ENCODE data around the gene CDH13. TPM values are rescaled to one million over a fixed set of nuclear protein-coding genes. Genes with fewer than 3 reads are reported as not detected.

CDH13 gene
- total and polyA plus RNA-seq, 2 experiments from 2014 or later, result 2.9 to 4.8 TPM

DNA sequence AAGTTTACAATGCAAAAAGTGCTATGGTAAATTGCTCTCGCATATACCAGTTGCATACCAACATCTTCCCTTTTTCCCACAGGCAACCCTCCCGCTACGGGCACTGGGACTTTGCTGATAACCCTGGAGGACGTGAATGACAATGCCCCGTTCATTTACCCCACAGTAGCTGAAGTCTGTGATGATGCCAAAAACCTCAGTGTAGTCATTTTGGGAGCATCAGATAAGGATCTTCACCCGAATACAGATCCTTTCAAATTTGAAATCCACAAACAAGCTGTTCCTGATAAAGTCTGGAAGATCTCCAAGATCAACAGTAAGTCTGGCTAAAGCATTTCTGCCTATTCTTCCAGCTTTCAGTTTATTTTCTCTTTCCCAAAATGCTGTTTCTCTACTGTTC is 1153.1 kb downstream of the CDH13 start:
- DNase-seq (ENCODE audit: low read depth in 1 of 2, low spot score in 1 of 2), result peak in 1 of 2 donors; percentile 56
- H3K4me1 ChIP-seq (ENCODE audit: low read depth), result no peaks in the 10 kb centered on the region
- no peaks in the 10 kb centered on the region for H3K27me3 ChIP-seq
- TF ChIP-seq, protein P1, sequence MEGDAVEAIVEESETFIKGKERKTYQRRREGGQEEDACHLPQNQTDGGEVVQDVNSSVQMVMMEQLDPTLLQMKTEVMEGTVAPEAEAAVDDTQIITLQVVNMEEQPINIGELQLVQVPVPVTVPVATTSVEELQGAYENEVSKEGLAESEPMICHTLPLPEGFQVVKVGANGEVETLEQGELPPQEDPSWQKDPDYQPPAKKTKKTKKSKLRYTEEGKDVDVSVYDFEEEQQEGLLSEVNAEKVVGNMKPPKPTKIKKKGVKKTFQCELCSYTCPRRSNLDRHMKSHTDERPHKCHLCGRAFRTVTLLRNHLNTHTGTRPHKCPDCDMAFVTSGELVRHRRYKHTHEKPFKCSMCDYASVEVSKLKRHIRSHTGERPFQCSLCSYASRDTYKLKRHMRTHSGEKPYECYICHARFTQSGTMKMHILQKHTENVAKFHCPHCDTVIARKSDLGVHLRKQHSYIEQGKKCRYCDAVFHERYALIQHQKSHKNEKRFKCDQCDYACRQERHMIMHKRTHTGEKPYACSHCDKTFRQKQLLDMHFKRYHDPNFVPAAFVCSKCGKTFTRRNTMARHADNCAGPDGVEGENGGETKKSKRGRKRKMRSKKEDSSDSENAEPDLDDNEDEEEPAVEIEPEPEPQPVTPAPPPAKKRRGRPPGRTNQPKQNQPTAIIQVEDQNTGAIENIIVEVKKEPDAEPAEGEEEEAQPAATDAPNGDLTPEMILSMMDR (IDR thresholded peaks at IDR 0.05; ENCODE audit: low read depth, low read length), result no peak
- H3K27ac ChIP-seq, result no peak overlapping the region
- no peaks in the 10 kb centered on the region for H3K36me3 ChIP-seq
- no peaks in the 10 kb centered on the region for H3K9me3 ChIP-seq (ENCODE audit: low read depth)
- no peak overlapping the region for H3K4me3 ChIP-seq

DNA sequence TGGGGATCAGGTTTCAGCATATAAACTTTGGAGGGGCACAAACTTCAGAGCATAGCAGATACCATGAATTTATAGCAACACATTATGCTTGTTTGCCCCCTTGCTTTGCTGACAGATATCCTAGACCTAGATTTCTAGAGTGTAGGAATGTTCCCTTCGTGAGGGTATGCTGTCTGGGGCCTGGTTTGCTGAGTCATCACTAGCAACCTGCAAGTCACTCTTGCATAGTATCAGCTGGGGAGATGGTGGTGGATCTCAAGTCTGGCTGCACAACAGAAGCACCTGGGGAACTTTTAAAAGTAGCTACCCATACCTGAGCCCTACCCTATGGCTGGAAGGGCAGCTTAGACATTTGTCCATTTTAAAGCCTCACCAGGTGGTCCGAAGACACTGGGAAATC is 1158.7 kb downstream of the CDH13 start:
- no peaks in the 10 kb centered on the region for H3K36me3 ChIP-seq
- DNase-seq (ENCODE audit: low read depth in 1 of 2, low spot score in 1 of 2), result no peak
- no peaks in the 10 kb centered on the region for H3K27me3 ChIP-seq
- no peak overlapping the region for H3K27ac ChIP-seq
- no peak overlapping the region for H3K4me3 ChIP-seq
- H3K9me3 ChIP-seq (ENCODE audit: low read depth), result no peaks in the 10 kb centered on the region
- no peaks in the 10 kb centered on the region for H3K4me1 ChIP-seq (ENCODE audit: low read depth)
- TF ChIP-seq, protein P1 (IDR thresholded peaks at IDR 0.05; ENCODE audit: low read depth, low read length), result no peak

DNA sequence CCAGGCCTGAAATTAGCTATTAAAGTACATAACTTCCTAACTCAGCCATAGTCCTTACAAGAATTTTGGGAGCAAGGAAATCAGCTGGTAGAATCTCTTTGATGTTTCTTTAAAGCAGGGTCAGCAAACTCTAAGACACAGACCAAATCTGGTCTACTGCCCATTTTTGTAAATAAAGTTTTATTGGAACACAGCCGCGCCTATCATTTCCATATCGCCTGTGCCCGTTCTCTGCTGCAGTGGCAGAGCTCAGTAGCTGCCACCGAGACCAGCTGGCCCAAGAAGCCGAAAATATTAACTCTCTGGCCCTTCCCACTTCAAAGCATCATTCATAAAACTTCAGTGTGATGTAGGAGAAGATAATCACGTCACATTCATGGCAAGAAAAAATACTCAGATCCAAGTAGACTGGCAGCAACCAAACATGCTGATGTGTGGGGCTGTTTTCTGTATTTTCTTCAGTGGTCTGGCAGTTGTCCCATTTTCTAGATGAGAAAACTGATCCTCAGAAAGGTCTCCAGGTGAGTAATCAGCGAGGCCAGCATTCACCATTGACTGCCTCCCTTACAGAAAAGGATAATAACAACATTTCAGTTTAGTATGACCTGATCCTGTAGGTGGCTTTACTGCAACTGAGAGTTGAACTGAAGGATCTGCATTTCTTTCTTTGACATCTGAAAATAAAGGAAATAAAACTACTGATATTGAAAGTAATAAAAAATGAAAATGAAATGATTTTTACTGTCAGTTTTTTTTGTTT is 1163.1 kb downstream of the CDH13 start:
- Histone ChIP-seq H3K36me3 (no peaks in the 10 kb centered on the region), H3K27me3 (no peaks in the 10 kb centered on the region), H3K4me1 (ENCODE audit: low read depth) (no peaks in the 10 kb centered on the region), H3K9me3 (ENCODE audit: low read depth) (no peaks in the 10 kb centered on the region), H3K4me3 (no peak overlapping the region), H3K27ac (no peak overlapping the region)
- TF ChIP-seq, protein P1 (IDR thresholded peaks at IDR 0.05; ENCODE audit: low read depth, low read length), result no peak
- DNase-seq (ENCODE audit: low read depth in 1 of 2, low spot score in 1 of 2), result no peak

DNA sequence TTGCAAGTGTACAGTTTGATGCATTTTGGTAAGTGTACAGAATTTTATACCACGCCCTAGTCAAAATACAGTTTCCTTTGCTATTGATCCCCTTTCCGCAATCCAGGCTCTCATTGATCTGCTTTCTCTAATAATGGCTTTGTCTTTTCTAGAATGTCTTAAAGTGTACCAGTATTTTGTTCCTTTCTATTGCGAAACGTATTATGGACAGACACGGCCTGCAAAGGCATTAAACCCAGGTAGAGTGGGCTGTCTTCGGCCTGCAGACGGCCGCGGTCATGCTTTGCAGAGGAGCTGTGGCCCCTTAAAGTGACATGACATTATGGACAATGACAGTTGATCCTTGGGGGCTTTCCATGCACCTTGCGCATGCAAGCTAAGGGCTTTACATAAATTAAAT is 1165.1 kb downstream of the CDH13 start:
- no peak overlapping the region for H3K27ac ChIP-seq
- H3K27me3 ChIP-seq, result no peaks in the 10 kb centered on the region
- TF ChIP-seq, protein P1 (IDR thresholded peaks at IDR 0.05; ENCODE audit: low read depth, low read length), result no peak
- DNase-seq (ENCODE audit: low read depth in 1 of 2, low spot score in 1 of 2), result no peak
- H3K36me3 ChIP-seq, result no peaks in the 10 kb centered on the region
- H3K4me3 ChIP-seq, result no peak overlapping the region
- no peaks in the 10 kb centered on the region for H3K4me1 ChIP-seq (ENCODE audit: low read depth)
- no peaks in the 10 kb centered on the region for H3K9me3 ChIP-seq (ENCODE audit: low read depth)

DNA sequence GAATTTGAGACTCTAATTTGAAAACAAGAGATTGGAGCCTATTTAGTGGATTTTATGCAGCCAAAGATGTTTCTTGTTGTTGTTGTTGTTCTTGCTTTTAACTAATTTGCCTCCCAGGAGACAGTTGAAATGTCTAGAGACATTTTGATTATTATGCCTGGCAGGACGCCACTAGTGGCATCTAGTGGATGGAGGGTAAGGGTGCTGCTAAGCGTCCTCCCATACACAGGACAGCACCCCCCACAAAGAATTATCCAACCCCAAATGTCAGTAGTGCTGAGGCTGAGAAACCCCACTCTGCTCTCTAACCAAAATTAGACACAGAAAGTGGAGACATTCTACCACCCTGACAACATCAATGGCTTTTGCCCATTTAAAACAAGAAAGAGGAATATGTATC is 1165.6 kb downstream of the CDH13 start:
- TF ChIP-seq, protein P1 (IDR thresholded peaks at IDR 0.05; ENCODE audit: low read depth, low read length), result no peak
- Histone ChIP-seq H3K9me3 (ENCODE audit: low read depth) (no peaks in the 10 kb centered on the region), H3K27ac (no peak overlapping the region)

More for the DNA sequence above, 1165.6 kb downstream of the CDH13 start:
- H3K4me1 ChIP-seq (ENCODE audit: low read depth), result no peaks in the 10 kb centered on the region
- H3K4me3 ChIP-seq, result no peak overlapping the region
- DNase-seq (ENCODE audit: low read depth in 1 of 2, low spot score in 1 of 2), result no peak
- H3K36me3 ChIP-seq, result no peaks in the 10 kb centered on the region
- H3K27me3 ChIP-seq, result no peaks in the 10 kb centered on the region

All from cardiac muscle cell (in vitro differentiated cells and primary cell).